HUES64 (cell line): ENCODE data around the gene TUBA1C. TPM values are rescaled to one million over a fixed set of nuclear protein-coding genes. Genes with fewer than 3 reads are reported as not detected.

Experiments
- H3K27ac ChIP-seq: 2 replicates; pipeline ENCODE4 v1.7.0; 2013; ENCODE audit warnings: low read depth, low read length, inconsistent platforms
- H3K27me3 ChIP-seq: 2 replicates; pipeline ENCODE4 v1.6.1; 2013; ENCODE audit warnings: mild to moderate bottlenecking, low read length; ENCODE audit not compliant: insufficient read depth
- H3K36me3 ChIP-seq: 2 replicates; pipeline ENCODE4 v1.6.1; 2013; ENCODE audit warnings: mild to moderate bottlenecking, low read length; ENCODE audit not compliant: insufficient read depth
- H3K4me1 ChIP-seq: 2 replicates; pipeline ENCODE4 v1.6.1; 2013; ENCODE audit warnings: mild to moderate bottlenecking, low read length, moderate library complexity; ENCODE audit not compliant: insufficient read depth
- H3K4me3 ChIP-seq: 2 replicates; pipeline ENCODE4 v1.5.1; 2013; ENCODE audit warnings: mild to moderate bottlenecking, low read length, moderate library complexity
- H3K9ac ChIP-seq: 2 replicates; pipeline ENCODE4 v1.6.1; 2013; ENCODE audit warnings: mild to moderate bottlenecking, low read depth, low read length
- H3K9me3 ChIP-seq: 2 replicates; pipeline ENCODE4 v1.6.1; 2013; ENCODE audit warnings: low read depth, low read length; ENCODE audit not compliant: insufficient read depth
- WGBS: fragments of 150-250, 120-280 bp; methylation state at CpG from one replicate; pipeline ENCODE4 v1.1.7; 2013; ENCODE audit warnings: missing lambda C conversion rate; 5-methylcytosine and 5-hydroxymethylcytosine counted together
- polyA plus RNA-seq, 2 experiments: library from polyadenylated mRNA; stranded (reverse); fragments of 50-300 nt; gene quantifications; one replicate each; pipeline ENCODE4 v1.2.3, GENCODE V29; 2013

Gene TUBA1C
- polyA plus RNA-seq (2013, experiment 1 of 2), result 677 TPM
- polyA plus RNA-seq (2013, experiment 2 of 2), result 683 TPM

- Histone ChIP-seq H3K9ac (peak within 1 kb of the TSS; percentile 95), H3K36me3 (peaks cover 37% of the 10 kb centered on the region), H3K27ac (peak within 1 kb of the TSS; percentile 93), H3K4me1 (peaks cover 13% of the 10 kb centered on the region), H3K27me3 (no peaks in the 10 kb centered on the region), H3K4me3 (peak within 1 kb of the TSS; percentile 84), H3K9me3 (no peaks in the 10 kb centered on the region)
- WGBS, result under 1% methylated on average over 61 of the region's 61 CpGs
These were observed at the start of gene TUBA1C for GRCh38 chr12:49264873-49265792. TUBA1C (plus strand) TSS chr12:49265082; CDS start chr12:49265182, 100 bp downstream.

DNA sequence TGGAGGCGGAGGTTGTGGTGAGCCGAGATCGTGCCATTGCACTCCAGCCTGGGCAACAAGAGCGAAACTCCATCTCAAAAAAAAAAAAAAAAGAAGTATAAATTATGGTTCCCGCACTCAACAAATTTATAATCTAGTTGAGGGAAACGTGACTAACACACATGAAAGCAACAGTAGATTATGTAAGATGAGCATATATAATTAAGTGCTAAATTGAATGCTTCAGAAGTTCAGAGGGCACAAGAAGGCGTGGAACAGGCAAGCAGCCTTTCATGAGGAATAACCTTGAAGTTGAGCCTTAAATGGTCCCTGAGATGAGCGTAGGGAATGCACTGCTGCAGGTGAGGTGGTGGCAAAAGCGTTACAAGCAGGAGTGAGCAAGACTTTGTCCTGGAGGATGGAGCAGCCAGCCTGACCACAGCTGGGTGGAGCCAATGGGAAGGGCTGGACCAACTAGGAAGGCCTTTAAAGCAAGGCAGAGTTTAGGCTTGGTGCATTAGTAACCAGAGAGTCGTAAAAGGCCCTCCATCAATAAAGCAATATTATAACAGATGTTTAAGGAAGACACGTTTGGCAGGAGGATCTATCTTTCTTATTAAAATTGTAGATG is 45.4 kb upstream of the TUBA1C start:
- no peaks in the 10 kb centered on the region for H3K36me3 ChIP-seq
- H3K9me3 ChIP-seq, result no peaks in the 10 kb centered on the region
- H3K4me3 ChIP-seq, result no peak overlapping the region
- H3K9ac ChIP-seq, result no peak overlapping the region
- H3K27ac ChIP-seq, result no peak overlapping the region
- 91% methylated on average over 9 of the region's 11 CpGs for WGBS
- H3K27me3 ChIP-seq, result no peaks in the 10 kb centered on the region
- H3K4me1 ChIP-seq, result peaks cover 8% of the 10 kb centered on the region

- Histone ChIP-seq H3K9me3 (no peaks in the 10 kb centered on the region), H3K4me1 (no peaks in the 10 kb centered on the region), H3K4me3 (no peak overlapping the region), H3K36me3 (no peaks in the 10 kb centered on the region), H3K27ac (no peak overlapping the region), H3K9ac (no peak overlapping the region), H3K27me3 (no peaks in the 10 kb centered on the region)
- 93% methylated on average over 4 of the region's 4 CpGs for WGBS
These were observed 43.9 kb upstream of the TUBA1C start for GRCh38 chr12:49220972-49221371.

DNA sequence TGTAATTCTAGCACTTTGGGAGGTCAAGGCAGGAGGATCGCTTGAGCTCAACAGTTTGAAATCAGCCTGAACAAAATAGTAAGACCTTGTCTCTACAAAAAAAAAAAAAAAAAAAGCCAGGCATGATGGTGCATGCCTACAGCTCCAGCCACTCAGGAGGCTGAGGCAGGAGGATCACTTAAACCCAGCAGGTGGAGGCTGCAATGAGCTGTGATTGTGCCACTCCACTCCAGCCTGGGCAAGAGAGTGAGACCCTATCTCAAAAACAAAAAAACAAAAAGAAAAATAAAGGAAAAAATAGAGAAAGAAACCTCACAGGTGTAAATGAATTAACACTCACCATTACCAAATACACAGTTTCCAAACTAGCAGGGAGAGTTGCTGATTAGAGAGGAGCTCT is 41.8 kb upstream of the TUBA1C start:
- H3K27me3 ChIP-seq, result no peaks in the 10 kb centered on the region
- H3K27ac ChIP-seq, result no peak overlapping the region
- WGBS, result 93% methylated on average over 1 of the region's 1 CpG
- H3K4me3 ChIP-seq, result no peak overlapping the region
- no peaks in the 10 kb centered on the region for H3K9me3 ChIP-seq
- H3K36me3 ChIP-seq, result no peaks in the 10 kb centered on the region
- H3K4me1 ChIP-seq, result no peaks in the 10 kb centered on the region
- H3K9ac ChIP-seq, result no peak overlapping the region

GRCh38 chr12:49223590-49224369 is 41.1 kb upstream of the TUBA1C start:
- no peaks in the 10 kb centered on the region for H3K36me3 ChIP-seq
- H3K27ac ChIP-seq, result no peak overlapping the region
- H3K4me1 ChIP-seq, result no peaks in the 10 kb centered on the region
- H3K9ac ChIP-seq, result no peak overlapping the region
- 96% methylated on average over 2 of the region's 3 CpGs for WGBS
- H3K4me3 ChIP-seq, result no peak overlapping the region
- H3K9me3 ChIP-seq, result no peaks in the 10 kb centered on the region
- no peaks in the 10 kb centered on the region for H3K27me3 ChIP-seq

GRCh38 chr12:49225576-49226166 is 39.2 kb upstream of the TUBA1C start:
- H3K9ac ChIP-seq, result no peak overlapping the region
- H3K27me3 ChIP-seq, result no peaks in the 10 kb centered on the region
- no peaks in the 10 kb centered on the region for H3K4me1 ChIP-seq
- 89% methylated on average over 7 of the region's 7 CpGs for WGBS
- H3K36me3 ChIP-seq, result no peaks in the 10 kb centered on the region
- no peak overlapping the region for H3K4me3 ChIP-seq
- no peak overlapping the region for H3K27ac ChIP-seq
- no peaks in the 10 kb centered on the region for H3K9me3 ChIP-seq

DNA sequence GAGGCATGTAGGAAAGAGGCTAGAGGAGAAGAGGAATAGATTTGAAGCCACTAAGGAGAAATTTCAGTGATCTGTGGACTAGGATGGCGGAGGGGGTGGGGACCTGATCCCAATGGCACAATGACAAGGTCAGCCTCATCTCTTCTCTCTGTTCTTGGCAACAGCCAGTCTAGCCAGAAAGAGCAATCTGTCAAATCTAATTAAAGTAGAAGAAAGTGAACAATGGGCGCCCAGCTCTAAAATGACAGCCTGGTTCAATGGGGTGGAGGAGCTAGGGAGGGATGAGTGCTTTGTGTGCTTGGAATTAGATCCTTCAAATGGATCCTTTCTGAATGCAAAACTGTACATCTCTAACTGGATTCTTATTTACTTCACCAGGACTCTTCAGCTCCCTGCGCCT is 37.2 kb upstream of the TUBA1C start:
- no peak overlapping the region for H3K4me3 ChIP-seq
- H3K9me3 ChIP-seq, result no peaks in the 10 kb centered on the region
- H3K4me1 ChIP-seq, result peaks cover 9% of the 10 kb centered on the region
- no peaks in the 10 kb centered on the region for H3K27me3 ChIP-seq
- H3K36me3 ChIP-seq, result no peaks in the 10 kb centered on the region
- no peak overlapping the region for H3K9ac ChIP-seq
- WGBS, result 92% methylated on average over 3 of the region's 3 CpGs
- no peak overlapping the region for H3K27ac ChIP-seq

- Histone ChIP-seq H3K27me3 (no peaks in the 10 kb centered on the region), H3K4me1 (peaks cover 18% of the 10 kb centered on the region), H3K36me3 (no peaks in the 10 kb centered on the region), H3K4me3 (no peak overlapping the region), H3K27ac (no peak overlapping the region), H3K9ac (no peak overlapping the region), H3K9me3 (no peaks in the 10 kb centered on the region)
- 67% methylated on average over 3 of the region's 3 CpGs for WGBS
These were observed 36.2 kb upstream of the TUBA1C start for GRCh38 chr12:49228653-49229052.

DNA sequence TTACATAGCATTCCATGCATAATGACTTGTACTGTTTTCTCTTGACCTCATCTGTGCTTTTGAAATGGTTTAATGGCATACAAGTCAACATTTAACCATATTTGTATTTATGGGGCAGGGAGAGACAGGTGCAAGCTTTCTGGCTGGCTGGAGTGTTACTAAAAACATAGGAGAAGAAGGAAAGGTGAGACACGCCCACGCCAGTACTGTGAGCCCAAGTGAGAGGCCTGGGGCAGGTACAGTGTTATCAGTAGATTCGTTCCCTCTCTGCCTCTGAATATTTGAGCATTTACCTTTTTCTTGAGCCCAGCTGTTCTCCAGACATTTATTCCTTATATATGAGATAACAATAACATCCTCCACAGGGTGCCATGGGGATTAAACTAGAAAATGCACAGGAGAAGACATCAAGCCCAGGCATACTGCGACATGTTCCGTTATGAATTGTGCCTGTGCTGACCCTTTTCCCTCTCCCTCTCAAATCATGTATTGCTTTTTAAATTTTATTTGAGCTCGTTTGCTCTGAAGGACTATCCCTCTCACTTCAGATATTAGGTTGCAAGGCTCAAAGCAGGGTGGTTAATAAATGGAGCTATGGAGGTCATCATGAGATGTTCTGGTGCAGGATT is 34.6 kb upstream of the TUBA1C start:
- no peak overlapping the region for H3K27ac ChIP-seq
- no peaks in the 10 kb centered on the region for H3K27me3 ChIP-seq
- H3K9ac ChIP-seq, result no peak overlapping the region
- peaks cover 24% of the 10 kb centered on the region for H3K4me1 ChIP-seq
- no peak overlapping the region for H3K4me3 ChIP-seq
- no peaks in the 10 kb centered on the region for H3K9me3 ChIP-seq
- 88% methylated on average over 6 of the region's 6 CpGs for WGBS
- H3K36me3 ChIP-seq, result no peaks in the 10 kb centered on the region

DNA sequence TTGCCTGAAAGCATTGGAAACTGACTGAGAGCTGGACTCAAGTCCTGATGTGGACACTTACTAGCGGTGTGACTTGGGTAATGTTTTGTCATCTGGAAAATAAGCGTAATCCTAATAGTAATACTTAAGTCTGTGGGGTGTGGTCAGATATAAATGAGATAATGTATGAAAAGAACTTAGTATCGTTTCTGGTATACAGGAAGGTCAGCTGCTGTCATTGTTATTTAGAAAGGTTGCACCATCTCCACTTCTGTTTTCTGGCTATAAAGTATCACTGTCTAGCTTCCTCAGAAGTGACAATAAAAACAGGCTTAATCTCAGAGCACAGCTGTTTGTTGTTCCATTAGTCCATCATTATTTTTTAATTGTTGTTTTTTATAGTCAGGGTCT is 34.1 kb upstream of the TUBA1C start:
- no peak overlapping the region for H3K27ac ChIP-seq
- no peak overlapping the region for H3K4me3 ChIP-seq
- H3K27me3 ChIP-seq, result no peaks in the 10 kb centered on the region
- no peaks in the 10 kb centered on the region for H3K9me3 ChIP-seq
- no peaks in the 10 kb centered on the region for H3K36me3 ChIP-seq
- 94% methylated on average over 3 of the region's 3 CpGs for WGBS
- peaks cover 24% of the 10 kb centered on the region for H3K4me1 ChIP-seq
- no peak overlapping the region for H3K9ac ChIP-seq
